ENCODE measurements around the gene WIF1. TPM values are rescaled to one million over a fixed set of nuclear protein-coding genes. Genes with fewer than 3 reads are reported as not detected.
A peak's percentile ranks its signal among the peaks of the same experiment; 100 is the strongest.

Gene WIF1
- total and polyA plus RNA-seq, 4 donors, result 16.9 to 109 (median 51.0) TPM

DNA sequence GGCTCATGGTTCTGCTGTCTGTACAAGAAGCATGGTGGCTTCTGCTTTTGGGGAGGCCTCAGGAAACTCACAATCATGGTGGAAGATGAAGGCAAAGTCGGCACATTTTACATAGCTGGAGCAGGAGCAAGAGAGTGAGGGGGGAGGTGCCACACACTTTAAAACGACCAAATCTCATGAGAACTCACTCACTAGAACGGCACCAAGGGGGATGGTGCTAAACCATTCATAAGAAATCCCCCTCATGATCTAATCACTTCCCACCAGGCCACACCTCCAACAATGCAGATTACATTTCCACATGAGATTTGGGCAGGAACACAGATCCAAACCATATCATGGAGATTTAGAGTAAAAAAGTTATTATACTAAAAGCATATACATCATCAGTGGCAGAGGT, 34.7 kb upstream of the WIF1 start:
- no peak for TF ChIP-seq CTCF (IDR thresholded peaks at IDR 0.05; ENCODE audit: control extremely low read depth, extremely low read depth)
- no peak overlapping the region for H3K27ac ChIP-seq (ENCODE audit: low read depth in 1 of 2, low read length in 1 of 2)
- 66 to 73% methylated on average over 3 of the region's 3 CpGs for WGBS, 2 donors

DNA sequence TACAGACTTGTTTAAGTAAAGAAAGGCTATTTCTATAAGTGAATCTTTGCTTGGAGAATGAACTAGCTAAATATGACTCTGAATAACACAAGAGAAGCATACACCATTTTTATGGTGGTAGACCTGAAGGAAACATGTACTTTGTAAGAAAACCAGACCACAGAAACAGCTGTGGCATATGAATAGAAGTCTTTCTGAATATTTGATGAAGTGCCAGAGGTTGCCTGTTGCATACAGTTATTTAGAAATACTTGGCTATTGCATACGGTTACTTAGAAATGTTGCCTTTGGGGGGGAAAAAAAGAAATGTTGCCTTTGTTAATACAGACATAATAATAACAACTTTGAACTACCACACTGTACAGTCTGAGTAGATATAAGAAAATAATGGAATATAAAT, 31.5 kb upstream of the WIF1 start:
- H3K9me3 ChIP-seq (ENCODE audit: control insufficient read depth in 4 of 4, insufficient read depth in 3 of 4, low read length in 3 of 4), result no peaks in the 10 kb centered on the region
- 31 to 62% methylated on average over 1 of the region's 1 CpG for WGBS, 2 donors
- no peak overlapping the region for H3K9ac ChIP-seq (ENCODE audit: insufficient read depth in 1 of 2, low read length in 2 of 2)
- TF ChIP-seq CTCF (IDR thresholded peaks at IDR 0.05; ENCODE audit: control extremely low read depth, extremely low read depth), result no peak
- DNase-seq (peak in 2 of 3 donors; percentile 88 to 90), ATAC-seq (ENCODE audit: insufficient read depth, low FRiP score) (no peak)
- H3K4me3 ChIP-seq, result no peak overlapping the region
- H3K27ac ChIP-seq (ENCODE audit: low read depth in 1 of 2, low read length in 1 of 2), result no peak overlapping the region
- H3K36me3 ChIP-seq (ENCODE audit: control insufficient read depth in 4 of 4, insufficient read depth in 4 of 4, low read length in 4 of 4), result no peaks in the 10 kb centered on the region
- no peaks in the 10 kb centered on the region for H3K27me3 ChIP-seq (ENCODE audit: control insufficient read depth in 3 of 3, insufficient read depth in 3 of 3, low read length in 2 of 3)
- peaks cover 0 to 10% (median 0%) of the 10 kb centered on the region in 5 donors for H3K4me1 ChIP-seq (ENCODE audit: control insufficient read depth in 5 of 5, insufficient read depth in 5 of 5, low read length in 5 of 5)

More for the DNA sequence above, 34.7 kb upstream of the WIF1 start:
- peaks cover 0 to 10% (median 0%) of the 10 kb centered on the region in 5 donors for H3K4me1 ChIP-seq (ENCODE audit: control insufficient read depth in 5 of 5, insufficient read depth in 5 of 5, low read length in 5 of 5)
- H3K36me3 ChIP-seq (ENCODE audit: control insufficient read depth in 4 of 4, insufficient read depth in 4 of 4, low read length in 4 of 4), result no peaks in the 10 kb centered on the region
- H3K9me3 ChIP-seq (ENCODE audit: control insufficient read depth in 4 of 4, insufficient read depth in 3 of 4, low read length in 3 of 4), result no peaks in the 10 kb centered on the region
- H3K27me3 ChIP-seq (ENCODE audit: control insufficient read depth in 3 of 3, insufficient read depth in 3 of 3, low read length in 2 of 3), result peaks cover 0 to 3% (median 0%) of the 10 kb centered on the region in 3 donors
- ATAC-seq (ENCODE audit: insufficient read depth, low FRiP score), result no peak
- H3K4me3 ChIP-seq, result no peak overlapping the region
- DNase-seq, result no peak
- no peak overlapping the region for H3K9ac ChIP-seq (ENCODE audit: insufficient read depth in 1 of 2, low read length in 2 of 2)

DNA sequence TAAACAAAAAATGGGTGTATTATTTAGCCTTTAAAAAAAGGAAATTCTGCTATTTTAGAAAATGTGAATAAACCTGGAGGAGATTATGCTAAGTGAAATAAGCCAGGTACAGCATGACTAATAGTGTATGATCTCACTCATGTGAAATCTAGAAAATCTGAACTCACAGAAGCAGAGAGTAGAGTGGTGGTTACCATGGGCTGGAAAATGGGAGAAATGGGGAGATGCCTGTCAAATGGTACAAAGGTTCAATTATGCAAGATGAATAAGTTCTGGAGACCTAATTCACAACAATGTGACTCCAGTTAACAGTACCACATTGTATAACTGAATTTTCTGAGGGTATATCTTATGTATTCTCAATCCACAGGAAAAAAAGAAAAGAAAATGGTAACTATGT, 30.9 kb upstream of the WIF1 start:
- no peak for TF ChIP-seq CTCF (IDR thresholded peaks at IDR 0.05; ENCODE audit: control extremely low read depth, extremely low read depth)
- no peak for DNase-seq

GRCh38 chr12:65147312-65147905, 26.3 kb upstream of the WIF1 start:
- Histone ChIP-seq H3K4me1 (ENCODE audit: control insufficient read depth in 5 of 5, insufficient read depth in 5 of 5, low read length in 5 of 5) (no peaks in the 10 kb centered on the region), H3K4me3 (no peak overlapping the region), H3K27me3 (ENCODE audit: control insufficient read depth in 3 of 3, insufficient read depth in 3 of 3, low read length in 2 of 3) (peaks cover 0 to 4% (median 1%) of the 10 kb centered on the region in 3 donors), H3K9me3 (ENCODE audit: control insufficient read depth in 4 of 4, insufficient read depth in 3 of 4, low read length in 3 of 4) (no peaks in the 10 kb centered on the region), H3K36me3 (ENCODE audit: control insufficient read depth in 4 of 4, insufficient read depth in 4 of 4, low read length in 4 of 4) (no peaks in the 10 kb centered on the region), H3K27ac (ENCODE audit: low read depth in 1 of 2, low read length in 1 of 2) (no peak overlapping the region), H3K9ac (ENCODE audit: insufficient read depth in 1 of 2, low read length in 2 of 2) (no peak overlapping the region)
- ATAC-seq (ENCODE audit: insufficient read depth, low FRiP score) (no peak), DNase-seq (no peak)
- no peak for TF ChIP-seq CTCF (IDR thresholded peaks at IDR 0.05; ENCODE audit: control extremely low read depth, extremely low read depth)
- WGBS, 2 donors, result 89 to 91% methylated on average over 2 of the region's 2 CpGs

More for the DNA sequence above, 30.9 kb upstream of the WIF1 start:
- no peaks in the 10 kb centered on the region for H3K36me3 ChIP-seq (ENCODE audit: control insufficient read depth in 4 of 4, insufficient read depth in 4 of 4, low read length in 4 of 4)
- no peaks in the 10 kb centered on the region for H3K9me3 ChIP-seq (ENCODE audit: control insufficient read depth in 4 of 4, insufficient read depth in 3 of 4, low read length in 3 of 4)
- no peak overlapping the region for H3K4me3 ChIP-seq
- no peak overlapping the region for H3K9ac ChIP-seq (ENCODE audit: insufficient read depth in 1 of 2, low read length in 2 of 2)
- H3K27ac ChIP-seq (ENCODE audit: low read depth in 1 of 2, low read length in 1 of 2), result no peak overlapping the region
- peaks cover 0 to 10% (median 0%) of the 10 kb centered on the region in 5 donors for H3K4me1 ChIP-seq (ENCODE audit: control insufficient read depth in 5 of 5, insufficient read depth in 5 of 5, low read length in 5 of 5)
- no peak for ATAC-seq (ENCODE audit: insufficient read depth, low FRiP score)
- H3K27me3 ChIP-seq (ENCODE audit: control insufficient read depth in 3 of 3, insufficient read depth in 3 of 3, low read length in 2 of 3), result no peaks in the 10 kb centered on the region
